IMR-90 (cell line): ENCODE results near the gene ESAM. TPM values are rescaled to one million over a fixed set of nuclear protein-coding genes. Genes with fewer than 3 reads are reported as not detected.

Source experiments
- MXI1 ChIP-seq: IDR thresholded peaks from 2 replicates; pipeline ENCODE4 v1.6.1; 2012; ENCODE audit warnings: low read depth, mild to moderate bottlenecking, low read length, moderate library complexity, borderline replicate concordance
- POLR2A ChIP-seq: IDR thresholded peaks from 2 replicates; pipeline ENCODE4 v1.6.1; 2012; ENCODE audit warnings: mild to moderate bottlenecking, low read depth, low read length
- USF2 ChIP-seq: fragments of 150-350 bp; IDR thresholded peaks from 2 replicates; pipeline ENCODE4 v1.6.1; 2017; ENCODE audit warnings: mild to moderate bottlenecking, antibody characterized with exemption, low read length, low read depth
- polyA plus RNA-seq, 3 experiments: library from polyadenylated mRNA; depleted of rRNA; stranded (reverse); fragments of >200 nt; gene quantifications; 2 replicates each; pipeline ENCODE4 v1.2.3, GENCODE V29; 2012; ENCODE audit warnings: low replicate concordance in 1 of 3
- total RNA-seq: library from RNA; depleted of rRNA; stranded (reverse); fragments of >200 nt; gene quantifications from 2 replicates; pipeline ENCODE4 v1.2.3, GENCODE V29; 2012

Gene ESAM
- total and polyA plus RNA-seq, 2 of the 4 experiments (the other 2 are of a cell fraction) = under 0.01 to 0.12 TPM

GRCh38 chr11:124759266-124760204 lies 2.6 kb downstream of the ESAM start (continued):
- no peak for TF ChIP-seq USF2
- no peak for TF ChIP-seq MXI1
- TF ChIP-seq POLR2A = no peak
